Loucy (cell line): ENCODE results near the gene EFCAB5.
"Not testable (repeated sequence)": the region's sequence is repeated elsewhere in the genome, so short reads cannot be mapped to it uniquely, and the experiment has no call there.

Experiments used
- H2AFZ ChIP-seq: fragments of 200-600 bp; sonication (generic); 2 replicates; pipeline ENCODE4 v1.6.0; 2016; ENCODE audit warnings: antibody characterized with exemption, mild to moderate bottlenecking, low read length, moderate library complexity
- H3F3A ChIP-seq: fragments of 200-600 bp; 2 replicates; pipeline ENCODE4 v1.6.0; 2016; ENCODE audit warnings: antibody characterized with exemption, low read depth, mild to moderate bottlenecking
- H3K27me3 ChIP-seq: fragments of 200-600 bp; sonication (generic); 2 replicates; pipeline ENCODE4 v1.6.1; 2014; ENCODE audit warnings: low read length, mild to moderate bottlenecking; ENCODE audit not compliant: insufficient read depth, poor library complexity, severe bottlenecking
- H3K36me3 ChIP-seq: fragments of 200-600 bp; sonication (generic); 2 replicates; pipeline ENCODE4 v1.6.1; 2016; ENCODE audit warnings: low read length; ENCODE audit not compliant: insufficient read depth
- H3K4me1 ChIP-seq: fragments of 200-600 bp; sonication (generic); 2 replicates; pipeline ENCODE4 v1.5.1; 2014; ENCODE audit warnings: low read length, mild to moderate bottlenecking; ENCODE audit not compliant: insufficient read depth, poor library complexity, severe bottlenecking
- H3K4me2 ChIP-seq: fragments of 200-600 bp; sonication (generic); 2 replicates; pipeline ENCODE4 v1.6.0; 2014; ENCODE audit warnings: antibody characterized with exemption, low read length, low read depth, mild to moderate bottlenecking; ENCODE audit not compliant: poor library complexity, severe bottlenecking
- H3K4me3 ChIP-seq: fragments of 200-600 bp; sonication (generic); 2 replicates; pipeline ENCODE4 v1.5.1; 2014; ENCODE audit warnings: low read length, mild to moderate bottlenecking, mixed read lengths; ENCODE audit not compliant: poor library complexity, severe bottlenecking
- H3K79me2 ChIP-seq: fragments of 200-600 bp; sonication (generic); 2 replicates; pipeline ENCODE4 v1.6.1; 2014; ENCODE audit warnings: low read length; ENCODE audit not compliant: insufficient read depth
- H3K9ac ChIP-seq: fragments of 200-600 bp; sonication (generic); 2 replicates; pipeline ENCODE4 v1.6.0; 2014; ENCODE audit warnings: mild to moderate bottlenecking, low read depth, low read length, moderate library complexity; ENCODE audit not compliant: poor library complexity, severe bottlenecking
- H3K9me2 ChIP-seq: fragments of 200-600 bp; sonication (generic); replicated peaks from 2 replicates; pipeline ENCODE4 v1.6.1; 2016; ENCODE audit warnings: low read depth, low read length, mixed read lengths
- H3K9me3 ChIP-seq: fragments of 200-600 bp; sonication (generic); 2 replicates; pipeline ENCODE4 v1.6.1; 2014; ENCODE audit warnings: mild to moderate bottlenecking, antibody characterized with exemption, low read length, low read depth; ENCODE audit not compliant: insufficient read depth
- H4K20me1 ChIP-seq: fragments of 200-600 bp; sonication (generic); 2 replicates; pipeline ENCODE4 v1.6.0; 2014; ENCODE audit warnings: antibody characterized with exemption, low read length, mild to moderate bottlenecking; ENCODE audit not compliant: insufficient read depth, poor library complexity, severe bottlenecking
- EZH2phosphoT487 ChIP-seq: fragments of 200-600 bp; IDR thresholded peaks from 2 replicates; pipeline ENCODE4 v1.6.1; 2018; ENCODE audit warnings: antibody characterized with exemption, mild to moderate bottlenecking, moderate library complexity, borderline replicate concordance
- TF ChIP-seq, protein P1 (sequence below): fragments of 200-600 bp; sonication (generic); conservative IDR thresholded peaks from 2 replicates; pipeline ENCODE4 v1.5.1; 2014; ENCODE audit warnings: mild to moderate bottlenecking, antibody characterized with exemption, low read length

The EFCAB5 gene

DNA sequence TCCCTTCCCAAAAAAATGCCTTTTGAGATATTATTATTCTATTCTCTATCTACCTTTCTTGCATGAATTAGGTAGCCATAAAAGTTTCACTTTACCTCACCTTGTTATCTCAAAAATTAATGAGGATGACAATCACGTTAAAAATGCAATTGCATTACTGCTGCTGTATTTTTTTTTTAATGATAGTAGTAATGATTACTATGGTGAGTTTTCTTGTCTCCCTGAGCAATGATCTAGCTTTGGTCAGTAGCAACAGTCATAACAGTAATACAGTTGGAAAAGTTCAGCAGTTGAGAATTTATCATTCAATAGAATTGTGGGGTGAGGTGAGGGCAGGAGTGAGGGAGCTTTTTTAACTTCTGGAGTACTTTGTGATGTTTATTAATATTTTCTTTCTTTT, at the start of gene EFCAB5:
TSS of gene EFCAB5 (plus strand) at position 301 of the 400 bp plus-strand sequence. CDS start 163 bp downstream, outside the sequence.
- no peaks in the 10 kb centered on the region for H4K20me1 ChIP-seq
- H3K36me3 ChIP-seq, result no peaks in the 10 kb centered on the region
- no peaks in the 10 kb centered on the region for H3K4me1 ChIP-seq

DNA sequence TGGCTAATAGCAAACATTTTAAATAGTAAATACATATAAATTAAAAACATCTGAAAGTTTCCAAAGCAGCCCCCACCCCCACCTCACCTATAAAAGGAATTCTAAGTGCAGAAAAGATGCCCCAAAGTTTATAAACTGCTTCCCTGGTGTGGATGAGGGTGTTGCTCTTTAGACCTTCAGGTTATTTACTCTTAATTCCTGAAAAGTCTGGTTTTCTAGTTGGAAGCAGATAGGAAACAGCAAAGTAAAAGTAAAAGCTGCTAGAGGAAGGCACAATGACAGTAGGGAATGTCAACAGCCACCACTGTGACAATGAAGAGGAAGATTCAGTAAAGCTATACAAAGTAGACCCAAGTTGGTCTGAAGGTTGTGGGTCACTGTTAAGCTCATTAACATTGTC, 49.2 kb upstream of the EFCAB5 start:
- Histone ChIP-seq H3K4me2 (no peak overlapping the region), H3K4me1 (peaks cover 7% of the 10 kb centered on the region), H3K9ac (no peak overlapping the region), H3K36me3 (no peaks in the 10 kb centered on the region), H3K9me2 (no peaks in the 10 kb centered on the region), H2AFZ (no peak overlapping the region), H3K27me3 (no peaks in the 10 kb centered on the region), H3F3A (no peaks in the 10 kb centered on the region; the same call in 1 of the 2 replicates), H4K20me1 (peaks cover 33% of the 10 kb centered on the region), H3K4me3 (no peak overlapping the region), H3K79me2 (peaks cover 77% of the 10 kb centered on the region), H3K9me3 (0 out of 2 replicates have a peak, but pooled peaks cover 3% of the 10 kb centered on the region)
- TF ChIP-seq EZH2phosphoT487, result no peak
- TF ChIP-seq, protein P1, sequence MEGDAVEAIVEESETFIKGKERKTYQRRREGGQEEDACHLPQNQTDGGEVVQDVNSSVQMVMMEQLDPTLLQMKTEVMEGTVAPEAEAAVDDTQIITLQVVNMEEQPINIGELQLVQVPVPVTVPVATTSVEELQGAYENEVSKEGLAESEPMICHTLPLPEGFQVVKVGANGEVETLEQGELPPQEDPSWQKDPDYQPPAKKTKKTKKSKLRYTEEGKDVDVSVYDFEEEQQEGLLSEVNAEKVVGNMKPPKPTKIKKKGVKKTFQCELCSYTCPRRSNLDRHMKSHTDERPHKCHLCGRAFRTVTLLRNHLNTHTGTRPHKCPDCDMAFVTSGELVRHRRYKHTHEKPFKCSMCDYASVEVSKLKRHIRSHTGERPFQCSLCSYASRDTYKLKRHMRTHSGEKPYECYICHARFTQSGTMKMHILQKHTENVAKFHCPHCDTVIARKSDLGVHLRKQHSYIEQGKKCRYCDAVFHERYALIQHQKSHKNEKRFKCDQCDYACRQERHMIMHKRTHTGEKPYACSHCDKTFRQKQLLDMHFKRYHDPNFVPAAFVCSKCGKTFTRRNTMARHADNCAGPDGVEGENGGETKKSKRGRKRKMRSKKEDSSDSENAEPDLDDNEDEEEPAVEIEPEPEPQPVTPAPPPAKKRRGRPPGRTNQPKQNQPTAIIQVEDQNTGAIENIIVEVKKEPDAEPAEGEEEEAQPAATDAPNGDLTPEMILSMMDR, result no peak

More for the DNA sequence above, at the start of gene EFCAB5:
- no peaks in the 10 kb centered on the region for H3K79me2 ChIP-seq
- H3K9me3 ChIP-seq, result no peaks in the 10 kb centered on the region
- no peak within 1 kb of the TSS for H3K4me2 ChIP-seq
- no peaks in the 10 kb centered on the region for H3K9me2 ChIP-seq
- no peak within 1 kb of the TSS for H2AFZ ChIP-seq
- H3F3A ChIP-seq, result no peaks in the 10 kb centered on the region
- no peak within 1 kb of the TSS for H3K4me3 ChIP-seq
- H3K9ac ChIP-seq, result no peak within 1 kb of the TSS
- TF ChIP-seq EZH2phosphoT487, result no peak
- TF ChIP-seq, protein P1, result no peak
- H3K27me3 ChIP-seq, result no peaks in the 10 kb centered on the region

DNA sequence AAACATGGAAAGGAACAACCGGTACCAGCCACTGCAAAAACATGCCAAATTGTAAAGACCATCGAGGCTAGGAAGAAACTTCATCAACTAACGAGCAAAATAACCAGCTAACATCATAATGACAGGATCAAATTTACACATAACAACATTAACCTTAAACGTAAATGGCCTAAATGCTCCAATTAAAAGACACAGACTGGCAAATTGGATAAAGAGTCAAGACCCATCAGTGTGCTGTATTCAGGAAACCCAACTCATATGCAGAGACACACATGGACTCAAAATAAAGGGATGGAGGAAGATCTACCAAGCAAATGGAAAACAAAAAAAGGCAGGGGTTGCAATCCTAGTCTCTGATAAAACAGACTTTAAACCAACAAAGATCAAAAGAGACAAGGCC, 44.3 kb upstream of the EFCAB5 start:
- not testable (repeated sequence) for H3K27me3 ChIP-seq, H3K36me3 ChIP-seq, H3K9ac ChIP-seq, H3K9me3 ChIP-seq, H3K4me2 ChIP-seq, H3K4me3 ChIP-seq, H3K9me2 ChIP-seq, H3F3A ChIP-seq, H2AFZ ChIP-seq
- Histone ChIP-seq H3K4me1 (peaks cover 11% of the 10 kb centered on the region), H4K20me1 (peaks cover 20% of the 10 kb centered on the region), H3K79me2 (peaks cover 47% of the 10 kb centered on the region)

DNA sequence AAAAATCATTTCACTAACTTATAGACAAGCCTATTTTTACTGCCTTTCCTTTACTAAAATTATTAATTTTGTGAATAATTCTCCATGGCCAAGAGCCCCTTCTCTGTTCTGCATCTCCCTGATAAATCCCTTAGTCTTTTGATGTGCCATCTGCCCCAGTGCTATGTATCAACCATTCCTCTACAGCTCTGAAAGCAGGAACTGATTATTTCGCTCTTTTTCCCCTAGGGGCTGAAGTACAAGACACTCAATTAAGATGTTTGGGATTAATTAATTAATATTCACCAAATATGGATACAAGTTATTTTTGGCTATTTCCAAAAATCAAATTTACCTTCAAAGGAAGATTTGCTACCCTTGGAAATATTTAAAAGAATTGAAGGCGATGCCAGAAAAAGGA, 38.0 kb upstream of the EFCAB5 start:
- Histone ChIP-seq H3K9ac (no peak overlapping the region), H3K4me1 (peaks cover 5% of the 10 kb centered on the region), H3K4me2 (no peak overlapping the region), H3K27me3 (no peaks in the 10 kb centered on the region), H2AFZ (no peak overlapping the region), H3K9me2 (no peaks in the 10 kb centered on the region), H3F3A (no peaks in the 10 kb centered on the region), H3K9me3 (peaks cover 20% of the 10 kb centered on the region; the same call in 1 of the 2 replicates), H3K79me2 (peaks cover 75% of the 10 kb centered on the region), H4K20me1 (peaks cover 4% of the 10 kb centered on the region), H3K4me3 (no peak overlapping the region), H3K36me3 (0 out of 2 replicates have a peak, but pooled peaks cover 5% of the 10 kb centered on the region)
- TF ChIP-seq, protein P1, result no peak
- TF ChIP-seq EZH2phosphoT487, result no peak
